ENCODE data around the gene DUSP22. TPM values are rescaled to one million over a fixed set of nuclear protein-coding genes. Genes with fewer than 3 reads are reported as not detected.

The DUSP22 gene
- total and polyA plus RNA-seq, 4 donors = 28.2 to 42.3 (median 29.7) TPM

DNA sequence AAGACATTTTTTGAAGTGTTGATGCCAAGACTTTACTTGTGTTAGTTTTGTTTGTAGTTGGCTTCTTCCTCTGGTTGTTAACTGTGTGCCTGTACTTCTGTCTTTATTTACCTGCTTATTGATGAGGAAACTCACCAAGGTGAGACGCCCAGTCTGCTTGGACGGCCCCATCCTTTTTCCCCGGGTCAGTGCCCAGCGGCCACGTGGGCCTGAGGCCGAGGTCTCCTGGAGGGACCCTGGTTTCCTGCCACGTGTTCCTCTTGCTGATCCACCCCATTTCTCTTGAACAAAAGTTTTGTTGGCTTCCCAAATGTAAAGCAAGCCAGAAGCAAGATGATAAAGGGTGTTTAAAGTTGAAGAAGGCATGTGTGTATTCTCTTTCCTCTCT is 24.8 kb downstream of the DUSP22 start:
- H3K27me3 ChIP-seq (ENCODE audit: control insufficient read depth, insufficient read depth, low read length) = no peaks in the 10 kb centered on the region
- H3K4me1 ChIP-seq (ENCODE audit: control insufficient read depth, insufficient read depth, low read length) = peaks cover 10% of the 10 kb centered on the region
- peaks cover 2% of the 10 kb centered on the region for H3K9me3 ChIP-seq (ENCODE audit: control insufficient read depth, insufficient read depth, low read length)
- H3K27ac ChIP-seq (ENCODE audit: low read depth, low read length) = no peak overlapping the region
- WGBS (ENCODE audit: insufficient coverage) = 78% methylated on average over 7 of the region's 7 CpGs
- no peak overlapping the region for H3K4me3 ChIP-seq (ENCODE audit: low read depth, low read length)
- no peaks in the 10 kb centered on the region for H3K36me3 ChIP-seq (ENCODE audit: control insufficient read depth, insufficient read depth, low read length)
- no peak for DNase-seq (ENCODE audit: low read depth in 4 of 6, low spot score in 6 of 6)

- Histone ChIP-seq H3K36me3 (ENCODE audit: control insufficient read depth, insufficient read depth, low read length) (no peaks in the 10 kb centered on the region), H3K9me3 (ENCODE audit: control insufficient read depth, insufficient read depth, low read length) (peaks cover 2% of the 10 kb centered on the region), H3K4me3 (ENCODE audit: low read depth, low read length) (no peak overlapping the region), H3K27ac (ENCODE audit: low read depth, low read length) (no peak overlapping the region), H3K4me1 (ENCODE audit: control insufficient read depth, insufficient read depth, low read length) (peaks cover 10% of the 10 kb centered on the region), H3K27me3 (ENCODE audit: control insufficient read depth, insufficient read depth, low read length) (no peaks in the 10 kb centered on the region)
- WGBS (ENCODE audit: insufficient coverage) = 74% methylated on average over 18 of the region's 18 CpGs
- no peak for DNase-seq (ENCODE audit: low read depth in 4 of 6, low spot score in 6 of 6)
Observed at GRCh38 chr6:317448-318144, 25.3 kb downstream of the DUSP22 start.

- Histone ChIP-seq H3K9me3 (ENCODE audit: control insufficient read depth, insufficient read depth, low read length) (peaks cover 2% of the 10 kb centered on the region), H3K36me3 (ENCODE audit: control insufficient read depth, insufficient read depth, low read length) (no peaks in the 10 kb centered on the region), H3K27ac (ENCODE audit: low read depth, low read length) (no peak overlapping the region), H3K27me3 (ENCODE audit: control insufficient read depth, insufficient read depth, low read length) (no peaks in the 10 kb centered on the region), H3K4me1 (ENCODE audit: control insufficient read depth, insufficient read depth, low read length) (peaks cover 10% of the 10 kb centered on the region), H3K4me3 (ENCODE audit: low read depth, low read length) (no peak overlapping the region)
- WGBS (ENCODE audit: insufficient coverage) = 35% methylated on average over 1 of the region's 4 CpGs
- DNase-seq (ENCODE audit: low read depth in 4 of 6, low spot score in 6 of 6) = no peak
Observed at GRCh38 chr6:318243-318890, 26.1 kb downstream of the DUSP22 start.

- DNase-seq (ENCODE audit: low read depth in 4 of 6, low spot score in 6 of 6) = no peak
- H3K4me3 ChIP-seq (ENCODE audit: low read depth, low read length) = no peak overlapping the region
- 87% methylated on average over 14 of the region's 14 CpGs for WGBS (ENCODE audit: insufficient coverage)
Observed at GRCh38 chr6:319177-320131, 27.2 kb downstream of the DUSP22 start.

DNA sequence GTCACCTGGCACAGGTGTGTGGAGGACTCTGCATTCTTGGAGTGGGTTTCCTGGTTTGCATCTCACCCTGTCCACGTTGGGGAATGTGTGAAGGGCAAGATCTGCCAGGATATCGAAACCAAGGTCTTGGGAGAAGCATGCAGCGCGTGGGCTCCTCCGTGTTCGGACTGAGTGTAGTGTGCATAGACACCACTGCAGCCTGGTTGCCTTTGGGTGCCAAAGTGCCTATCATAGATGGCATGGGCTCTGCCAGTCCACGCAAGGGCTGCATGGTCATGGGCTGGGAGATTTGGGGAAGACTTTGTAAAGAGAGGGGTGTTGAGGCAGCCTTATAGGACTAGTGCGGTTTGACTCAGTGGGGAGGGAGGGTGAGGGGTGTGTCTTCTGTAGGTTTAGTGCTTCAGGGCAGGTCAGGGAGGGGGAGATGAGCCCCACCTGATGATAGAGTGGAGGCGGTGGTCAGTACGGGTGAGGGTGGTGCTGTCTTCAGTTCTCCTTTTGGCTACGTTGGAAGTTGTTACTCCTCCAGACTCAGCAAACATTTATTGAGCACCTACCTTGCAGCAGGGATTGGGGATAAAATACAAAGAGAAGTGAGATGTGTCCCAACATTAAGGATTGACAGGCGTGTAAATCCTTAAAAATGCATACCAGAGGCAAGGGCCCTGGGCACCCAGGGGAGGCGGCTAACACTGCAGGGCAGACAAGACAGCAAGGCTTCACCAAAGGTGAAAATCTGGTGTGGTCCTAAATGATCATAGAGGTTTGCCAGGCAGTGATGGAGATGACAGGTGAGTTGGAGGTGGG is 28.3 kb downstream of the DUSP22 start:
- DNase-seq (ENCODE audit: low read depth in 4 of 6, low spot score in 6 of 6) = no peak

More at GRCh38 chr6:319177-320131, 27.2 kb downstream of the DUSP22 start:
- no peaks in the 10 kb centered on the region for H3K36me3 ChIP-seq (ENCODE audit: control insufficient read depth, insufficient read depth, low read length)
- H3K27ac ChIP-seq (ENCODE audit: low read depth, low read length) = no peak overlapping the region
- no peaks in the 10 kb centered on the region for H3K27me3 ChIP-seq (ENCODE audit: control insufficient read depth, insufficient read depth, low read length)
- peaks cover 11% of the 10 kb centered on the region for H3K4me1 ChIP-seq (ENCODE audit: control insufficient read depth, insufficient read depth, low read length)
- H3K9me3 ChIP-seq (ENCODE audit: control insufficient read depth, insufficient read depth, low read length) = peaks cover 2% of the 10 kb centered on the region

DNA sequence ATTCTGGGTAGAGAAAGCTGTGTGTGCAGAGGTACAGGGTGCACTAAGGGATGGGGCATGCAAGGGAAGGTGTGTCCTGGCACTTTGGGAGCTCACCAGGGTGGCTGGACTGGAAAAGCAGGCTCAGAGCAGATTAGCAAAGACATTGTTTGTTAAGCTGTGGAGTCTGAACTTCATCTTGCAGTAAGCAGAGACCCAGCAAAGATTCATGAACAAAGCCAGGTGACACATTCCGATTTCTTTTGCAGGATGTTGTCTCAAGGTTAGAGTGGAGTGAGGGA is 28.8 kb downstream of the DUSP22 start:
- H3K4me3 ChIP-seq (ENCODE audit: low read depth, low read length) = no peak overlapping the region
- H3K27ac ChIP-seq (ENCODE audit: low read depth, low read length) = no peak overlapping the region
- no peaks in the 10 kb centered on the region for H3K27me3 ChIP-seq (ENCODE audit: control insufficient read depth, insufficient read depth, low read length)
- no peaks in the 10 kb centered on the region for H3K9me3 ChIP-seq (ENCODE audit: control insufficient read depth, insufficient read depth, low read length)
- WGBS (ENCODE audit: insufficient coverage) = 91% methylated on average over 1 of the region's 1 CpG
- no peak for DNase-seq (ENCODE audit: low read depth in 4 of 6, low spot score in 6 of 6)
- no peaks in the 10 kb centered on the region for H3K36me3 ChIP-seq (ENCODE audit: control insufficient read depth, insufficient read depth, low read length)
- H3K4me1 ChIP-seq (ENCODE audit: control insufficient read depth, insufficient read depth, low read length) = peaks cover 16% of the 10 kb centered on the region

More for the DNA sequence above, 28.3 kb downstream of the DUSP22 start:
- H3K27me3 ChIP-seq (ENCODE audit: control insufficient read depth, insufficient read depth, low read length) = no peaks in the 10 kb centered on the region
- H3K4me1 ChIP-seq (ENCODE audit: control insufficient read depth, insufficient read depth, low read length) = peaks cover 16% of the 10 kb centered on the region
- no peak overlapping the region for H3K4me3 ChIP-seq (ENCODE audit: low read depth, low read length)
- 90% methylated on average over 12 of the region's 13 CpGs for WGBS (ENCODE audit: insufficient coverage)
- H3K36me3 ChIP-seq (ENCODE audit: control insufficient read depth, insufficient read depth, low read length) = no peaks in the 10 kb centered on the region
- no peak overlapping the region for H3K27ac ChIP-seq (ENCODE audit: low read depth, low read length)
- H3K9me3 ChIP-seq (ENCODE audit: control insufficient read depth, insufficient read depth, low read length) = peaks cover 2% of the 10 kb centered on the region

- Histone ChIP-seq H3K27ac (ENCODE audit: low read depth, low read length) (no peak overlapping the region), H3K27me3 (ENCODE audit: control insufficient read depth, insufficient read depth, low read length) (no peaks in the 10 kb centered on the region), H3K4me3 (ENCODE audit: low read depth, low read length) (no peak overlapping the region), H3K4me1 (ENCODE audit: control insufficient read depth, insufficient read depth, low read length) (peaks cover 16% of the 10 kb centered on the region), H3K36me3 (ENCODE audit: control insufficient read depth, insufficient read depth, low read length) (no peaks in the 10 kb centered on the region), H3K9me3 (ENCODE audit: control insufficient read depth, insufficient read depth, low read length) (no peaks in the 10 kb centered on the region)
- no CpG with 5 or more reads among the region's 3 CpGs for WGBS (ENCODE audit: insufficient coverage)
- no peak for DNase-seq (ENCODE audit: low read depth in 4 of 6, low spot score in 6 of 6)
Observed at GRCh38 chr6:321536-322258, 29.4 kb downstream of the DUSP22 start.

DNA sequence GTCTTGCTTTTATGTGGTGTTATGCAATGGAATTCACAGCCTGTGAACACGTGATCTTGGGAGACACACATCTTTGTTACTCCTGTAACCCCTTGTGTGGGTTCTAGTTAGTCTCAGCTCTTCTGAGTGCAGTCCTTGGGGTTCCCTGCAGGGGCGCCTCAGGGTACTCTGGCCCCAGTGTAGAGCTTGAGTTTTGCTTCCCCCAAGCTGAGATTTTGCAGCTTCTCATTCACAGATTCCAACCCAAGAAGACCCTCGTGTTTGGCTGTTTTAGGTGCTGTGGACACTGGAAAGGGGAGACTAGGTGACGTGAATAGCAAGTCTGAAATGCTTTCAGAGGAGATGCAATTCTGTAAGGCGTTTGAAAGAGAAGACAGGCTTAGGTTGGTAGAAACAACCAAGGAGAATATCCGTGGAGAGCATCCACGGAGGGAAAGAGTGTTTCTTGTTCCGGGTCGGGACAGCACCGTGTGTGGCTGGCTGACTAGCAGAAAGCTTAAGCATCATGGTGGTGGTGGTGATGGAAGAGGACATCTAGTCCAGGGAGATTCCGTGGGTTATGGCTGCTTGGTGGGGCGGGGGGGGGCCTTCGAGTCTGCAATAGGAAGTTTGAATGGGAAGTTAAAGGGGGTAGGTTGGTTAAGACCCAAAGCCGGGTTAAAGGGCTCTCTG is 30.1 kb downstream of the DUSP22 start:
- Histone ChIP-seq H3K36me3 (ENCODE audit: control insufficient read depth, insufficient read depth, low read length) (peaks cover 4% of the 10 kb centered on the region), H3K9me3 (ENCODE audit: control insufficient read depth, insufficient read depth, low read length) (no peaks in the 10 kb centered on the region), H3K27ac (ENCODE audit: low read depth, low read length) (no peak overlapping the region), H3K4me1 (ENCODE audit: control insufficient read depth, insufficient read depth, low read length) (peaks cover 23% of the 10 kb centered on the region), H3K4me3 (ENCODE audit: low read depth, low read length) (no peak overlapping the region), H3K27me3 (ENCODE audit: control insufficient read depth, insufficient read depth, low read length) (no peaks in the 10 kb centered on the region)
- WGBS (ENCODE audit: insufficient coverage) = 78% methylated on average over 13 of the region's 14 CpGs
- no peak for DNase-seq (ENCODE audit: low read depth in 4 of 6, low spot score in 6 of 6)
